HepG2 (cell line): ENCODE results near the gene ALK. TPM values are rescaled to one million over a fixed set of nuclear protein-coding genes. Genes with fewer than 3 reads are reported as not detected.

Experiments used
- ATAC-seq: fragments of 200-7000 bp; cut with Tn5 transposase; 3 replicates; pipeline ENCODE4 v1.9.1; 2020; ENCODE audit warnings: mild to moderate bottlenecking, moderate library complexity
- BruUV-seq: library from RNA; stranded (reverse); fragments of 400-500 nt; replicated peaks from 2 replicates; lab custom pipeline; 2021; lab: Mats Ljungman, UMichigan
- CTCF ChIA-PET: fragments of 300-600 bp; formaldehyde crosslinking; extraction: SDS; loops from one replicate; lab custom pipeline; 2021; ENCODE audit warnings: low total read pairs, inconsistent platforms, low intra/inter-chr PET ratio; lab: Yijun Ruan, JAX
- POLR2A ChIA-PET: fragments of 350-600 bp; sonication (Branson Sonifier 250); formaldehyde crosslinking; loops from one replicate; lab custom pipeline; 2020; ENCODE audit warnings: antibody characterized with exemption, inconsistent platforms; lab: Yijun Ruan, JAX
- DNase-seq: peaks from one replicate; pipeline ENCODE4 v3.0.0-alpha.2; 2015; ENCODE audit warnings: low spot score
- FAIRE-seq: peaks from 3 replicates; lab custom pipeline; 2011; peaks lifted over from hg19 to GRCh38; lab: Jason Lieb, UNC
- H2AFZ ChIP-seq: one replicate; pipeline ENCODE4 v1.6.1; 2011; ENCODE audit warnings: low read length, inconsistent platforms
- H3K27ac ChIP-seq: fragments of 300-600 bp; 3 replicates; pipeline ENCODE4 v1.8.0; 2011; ENCODE audit warnings: mixed run types, mild to moderate bottlenecking, mixed read lengths, low read length, inconsistent platforms; ENCODE audit not compliant: insufficient read depth; ENCODE audit errors: extremely low read length
- H3K27me3 ChIP-seq, 2 experiments: fragments of 200-600 bp in 1 of 2; 2 replicates in 1 of 2; 3 replicates in 1 of 2; pipeline versions ENCODE4 v1.6.0 to v1.8.0; 2011; ENCODE audit warnings: low read length in 2 of 2, mild to moderate bottlenecking in 2 of 2, moderate library complexity in 2 of 2, inconsistent platforms in 1 of 2; ENCODE audit not compliant: insufficient read depth in 2 of 2, control insufficient read depth in 1 of 2
- H3K36me3 ChIP-seq, 2 experiments: fragments of 200-600 bp in 1 of 2; replicated peaks in 1 of 2; 2 replicates in 1 of 2; 3 replicates in 1 of 2; pipeline versions ENCODE4 v1.5.1 to v1.8.0; 2011; ENCODE audit warnings: low read length in 2 of 2, inconsistent platforms in 1 of 2; ENCODE audit not compliant: insufficient read depth in 2 of 2, control insufficient read depth in 1 of 2
- H3K4me1 ChIP-seq: 2 replicates; pipeline ENCODE4 v1.5.1; 2012; ENCODE audit warnings: low read length, inconsistent platforms; ENCODE audit not compliant: insufficient read depth
- H3K4me2 ChIP-seq: 2 replicates; pipeline ENCODE4 v1.6.0; 2011; ENCODE audit warnings: low read depth, low read length, inconsistent platforms
- H3K4me3 ChIP-seq, 3 experiments: fragments of 200-600 bp in 1 of 3; sonication (generic), shearing (Covaris generic) in 1 of 3; replicated peaks in 1 of 3; 2 replicates each; pipeline ENCODE4 v1.5.1; 2011 to 2016; ENCODE audit warnings: low read length in 3 of 3, inconsistent platforms in 2 of 3, low read depth in 2 of 3, mild to moderate bottlenecking in 2 of 3, control low read depth in 1 of 3, mixed read lengths in 1 of 3; ENCODE audit not compliant: insufficient read depth in 1 of 3
- H3K79me2 ChIP-seq: one replicate; pipeline ENCODE4 v1.6.1; 2011; ENCODE audit warnings: low read length, inconsistent platforms; ENCODE audit not compliant: insufficient read depth
- H3K9ac ChIP-seq: 2 replicates; pipeline ENCODE4 v1.6.0; 2011; ENCODE audit warnings: mild to moderate bottlenecking, low read depth, low read length, inconsistent platforms; ENCODE audit not compliant: insufficient read depth
- H3K9me3 ChIP-seq: 2 replicates; pipeline ENCODE4 v1.5.1; 2012; ENCODE audit warnings: mild to moderate bottlenecking, low read length
- H4K20me1 ChIP-seq: 2 replicates; pipeline ENCODE4 v1.6.0; 2011; ENCODE audit warnings: inconsistent platforms, mild to moderate bottlenecking, low read length, moderate library complexity; ENCODE audit not compliant: insufficient read depth
- GABPA ChIP-seq, 2 experiments: IDR thresholded peaks; 2 replicates each; pipeline ENCODE4 v1.6.1; 2011 to 2016; ENCODE audit warnings: low read depth in 2 of 2, low read length in 1 of 2, missing biosample characterization in 1 of 2, missing genetic modification characterization in 1 of 2
- SRSF9 ChIP-seq: fragments of 200-400 bp; formaldehyde crosslinking; IDR thresholded peaks from 2 replicates; pipeline ENCODE4 v1.6.1; 2018; ENCODE audit warnings: borderline replicate concordance, mild to moderate bottlenecking, low read depth, low read length; ENCODE audit not compliant: insufficient read depth, poor library complexity, severe bottlenecking
- ZSCAN12 ChIP-seq: sonication (generic); formaldehyde crosslinking; IDR thresholded peaks from 2 replicates; pipeline ENCODE4 v1.9.0; 2021; ENCODE audit warnings: mild to moderate bottlenecking, missing genetic modification reagents
- WGBS: methylation state at CpG from one replicate; pipeline ENCODE4 v1.1.6; 2017; ENCODE audit warnings: low lambda C conversion rate; 5-methylcytosine and 5-hydroxymethylcytosine counted together
- in situ Hi-C: cut with HindIII; loops from 2 replicates; pipeline ENCODE4 v1.10.0; 2017; ENCODE audit warnings: low pct_unique_long_range_greater_than_20kb; ENCODE audit not compliant: extremely low pct_ligation_motif_present
- intact Hi-C: fragments of 100-400 bp; cut with micrococcal nuclease; formaldehyde crosslinking; loops from one replicate; pipeline ENCODE4 v1.10.0; 2022; ENCODE audit not compliant: unreplicated experiment
- polyA plus RNA-seq, 8 experiments: library from polyadenylated mRNA; depleted of rRNA in 3 of 8; stranded (reverse) in 7 of 8; unstranded in 1 of 8; fragments of >200 nt; fragmentation: Illumina TruSeq in 4 of 8; extraction: Trizol in 4 of 8; gene quantifications; 2 replicates each; pipeline versions ENCODE4 v1.2.1 to v1.2.3, GENCODE V29; 2011 to 2016; ENCODE audit warnings: low read depth in 4 of 8, missing spikeins in 1 of 8, mixed read lengths in 1 of 8; ENCODE audit not compliant: insufficient read depth in 1 of 8
- total RNA-seq, 5 experiments: library from RNA; depleted of rRNA; stranded (reverse); fragments of >200 nt; fragmentation: Illumina TruSeq; extraction: Trizol; gene quantifications; 2 replicates each; pipeline ENCODE4 v1.2.3, GENCODE V29; 2016; ENCODE audit warnings: low read depth in 1 of 5
- TF ChIP-seq, protein P1 (sequence below): sonication (generic); formaldehyde crosslinking; IDR thresholded peaks from 2 replicates; pipeline ENCODE4 v1.5.0; 2020; ENCODE audit warnings: mild to moderate bottlenecking, missing genetic modification reagents
- TF ChIP-seq, protein P2 (sequence below): sonication (generic); formaldehyde crosslinking; IDR thresholded peaks from 2 replicates; pipeline ENCODE4 v1.4.0; 2020; ENCODE audit warnings: mild to moderate bottlenecking, missing genetic modification reagents

Gene ALK
- total and polyA plus RNA-seq, 2 of the 13 experiments (the other 11 are each of a cell fraction or from before 2014, with no cell fraction given): not detected

DNA sequence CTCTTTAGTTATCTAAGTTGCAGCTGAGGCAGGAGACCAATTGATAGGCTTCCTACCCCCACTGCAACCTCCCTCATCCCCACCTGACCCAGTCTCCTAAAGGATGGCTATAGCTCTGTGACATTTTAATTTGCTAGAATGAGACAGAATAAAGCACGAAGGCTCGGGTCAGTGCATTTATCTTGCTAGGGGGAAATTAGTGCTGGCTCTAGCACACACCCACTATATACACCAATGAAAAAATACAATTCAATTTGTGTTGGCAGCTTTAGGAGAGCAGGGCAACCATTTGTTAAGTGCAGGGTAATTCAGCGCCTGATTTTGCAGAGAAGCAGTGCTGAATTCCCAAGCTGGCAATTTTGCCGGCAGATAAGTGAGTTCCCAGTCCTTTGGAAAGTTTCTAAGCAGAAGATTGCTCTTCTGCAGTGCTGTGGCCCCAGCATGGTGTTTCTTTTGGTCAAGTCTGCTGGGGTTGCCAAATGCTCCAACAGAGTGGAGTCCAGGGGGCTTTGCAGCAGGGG, 346.0 kb downstream of the ALK start:
- H3K36me3 ChIP-seq: no peaks in the 10 kb centered on the region
- FAIRE-seq (no peak), ATAC-seq (no peak), DNase-seq (no peak)
- H3K9me3 ChIP-seq: no peaks in the 10 kb centered on the region
- CTCF ChIA-PET: no interaction called here
- POLR2A ChIA-PET: no interaction called here
- BruUV-seq: no TSS peak
- H3K27me3 ChIP-seq: peaks cover 3 to 58% of the 10 kb centered on the region in 2 experiments; a peak in 4 of 5 replicates
- H3K27ac ChIP-seq: no peak overlapping the region
- no peak overlapping the region for H3K4me3 ChIP-seq
- H3K79me2 ChIP-seq: no peaks in the 10 kb centered on the region
- no peak overlapping the region for H3K4me2 ChIP-seq
- H4K20me1 ChIP-seq: no peaks in the 10 kb centered on the region
- in situ Hi-C loops (no loop called here), intact Hi-C loops (no loop called here)
- no peaks in the 10 kb centered on the region for H3K4me1 ChIP-seq
- TF ChIP-seq GABPA (IDR thresholded peaks at IDR 0.05; ENCODE audit: low read depth, low read length): no peak
- no peak for TF ChIP-seq GABPA (CRISPR knock-in tag; IDR thresholded peaks at IDR 0.05; ENCODE audit: low read depth)
- no peak for TF ChIP-seq ZSCAN12 (CRISPR knock-in tag)
- TF ChIP-seq, protein P1, sequence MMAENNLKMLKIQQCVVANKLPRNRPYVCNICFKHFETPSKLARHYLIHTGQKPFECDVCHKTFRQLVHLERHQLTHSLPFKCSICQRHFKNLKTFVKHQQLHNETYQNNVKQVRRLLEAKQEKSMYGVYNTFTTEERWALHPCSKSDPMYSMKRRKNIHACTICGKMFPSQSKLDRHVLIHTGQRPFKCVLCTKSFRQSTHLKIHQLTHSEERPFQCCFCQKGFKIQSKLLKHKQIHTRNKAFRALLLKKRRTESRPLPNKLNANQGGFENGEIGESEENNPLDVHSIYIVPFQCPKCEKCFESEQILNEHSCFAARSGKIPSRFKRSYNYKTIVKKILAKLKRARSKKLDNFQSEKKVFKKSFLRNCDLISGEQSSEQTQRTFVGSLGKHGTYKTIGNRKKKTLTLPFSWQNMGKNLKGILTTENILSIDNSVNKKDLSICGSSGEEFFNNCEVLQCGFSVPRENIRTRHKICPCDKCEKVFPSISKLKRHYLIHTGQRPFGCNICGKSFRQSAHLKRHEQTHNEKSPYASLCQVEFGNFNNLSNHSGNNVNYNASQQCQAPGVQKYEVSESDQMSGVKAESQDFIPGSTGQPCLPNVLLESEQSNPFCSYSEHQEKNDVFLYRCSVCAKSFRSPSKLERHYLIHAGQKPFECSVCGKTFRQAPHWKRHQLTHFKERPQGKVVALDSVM (CRISPR knock-in tag): no peak
- TF ChIP-seq, protein P2, sequence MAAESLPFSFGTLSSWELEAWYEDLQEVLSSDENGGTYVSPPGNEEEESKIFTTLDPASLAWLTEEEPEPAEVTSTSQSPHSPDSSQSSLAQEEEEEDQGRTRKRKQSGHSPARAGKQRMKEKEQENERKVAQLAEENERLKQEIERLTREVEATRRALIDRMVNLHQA (CRISPR knock-in tag): no peak
- TF ChIP-seq SRSF9: no peak
- no peak overlapping the region for H3K9ac ChIP-seq
- H2AFZ ChIP-seq: no peak overlapping the region
- 0% methylated on average over 4 of the region's 4 CpGs for WGBS
